ENCODE measurements around the gene AZIN2. TPM values are rescaled to one million over a fixed set of nuclear protein-coding genes. Genes with fewer than 3 reads are reported as not detected.

Gene AZIN2
- total and polyA plus RNA-seq, 9 donors, result 3.8 to 6.4 (median 5.5) TPM

- peak; percentile 82 for DNase-seq
- WGBS (ENCODE audit: insufficient coverage), result 17% methylated on average over 21 of the region's 25 CpGs
These were observed 80.2 kb downstream of the AZIN2 start for GRCh38 chr1:33161061-33161681.

GRCh38 chr1:33162141-33162540, 81.2 kb downstream of the AZIN2 start:
- Histone ChIP-seq H3K9me3 (replicated peaks; ENCODE audit: control insufficient read depth, low read depth, low read length) (no peaks in the 10 kb centered on the region), H3K27me3 (ENCODE audit: control insufficient read depth, insufficient read depth, low read length) (no peaks in the 10 kb centered on the region), H3K27ac (ENCODE audit: low read length) (no peak overlapping the region), H3K4me1 (ENCODE audit: control insufficient read depth, insufficient read depth, low read length) (peaks cover 27% of the 10 kb centered on the region), H3K4me3 (ENCODE audit: low read length) (no peak overlapping the region), H3K36me3 (ENCODE audit: control insufficient read depth, insufficient read depth, low read length) (peaks cover 28% of the 10 kb centered on the region)
- 100% methylated on average over 1 of the region's 2 CpGs for WGBS (ENCODE audit: insufficient coverage)
- no peak for DNase-seq

More at GRCh38 chr1:33161061-33161681, 80.2 kb downstream of the AZIN2 start:
- Histone ChIP-seq H3K27me3 (ENCODE audit: control insufficient read depth, insufficient read depth, low read length) (no peaks in the 10 kb centered on the region), H3K4me1 (ENCODE audit: control insufficient read depth, insufficient read depth, low read length) (peaks cover 31% of the 10 kb centered on the region), H3K9me3 (replicated peaks; ENCODE audit: control insufficient read depth, low read depth, low read length) (no peaks in the 10 kb centered on the region), H3K4me3 (ENCODE audit: low read length) (no peak overlapping the region), H3K27ac (ENCODE audit: low read length) (peak overlapping the region; percentile 59), H3K36me3 (ENCODE audit: control insufficient read depth, insufficient read depth, low read length) (peaks cover 29% of the 10 kb centered on the region)

GRCh38 chr1:33163621-33164519, 82.9 kb downstream of the AZIN2 start:
- no peaks in the 10 kb centered on the region for H3K27me3 ChIP-seq (ENCODE audit: control insufficient read depth, insufficient read depth, low read length)
- no peaks in the 10 kb centered on the region for H3K9me3 ChIP-seq (replicated peaks; ENCODE audit: control insufficient read depth, low read depth, low read length)
- DNase-seq, result peak; percentile 42
- H3K36me3 ChIP-seq (ENCODE audit: control insufficient read depth, insufficient read depth, low read length), result peaks cover 20% of the 10 kb centered on the region
- no peak overlapping the region for H3K4me3 ChIP-seq (ENCODE audit: low read length)
- peak overlapping the region; percentile 7 for H3K27ac ChIP-seq (ENCODE audit: low read length)
- WGBS (ENCODE audit: insufficient coverage), result 55% methylated on average over 7 of the region's 14 CpGs
- H3K4me1 ChIP-seq (ENCODE audit: control insufficient read depth, insufficient read depth, low read length), result peaks cover 37% of the 10 kb centered on the region

- 83% methylated on average over 20 of the region's 21 CpGs for WGBS (ENCODE audit: insufficient coverage)
- no peak overlapping the region for H3K4me3 ChIP-seq (ENCODE audit: low read length)
- H3K27me3 ChIP-seq (ENCODE audit: control insufficient read depth, insufficient read depth, low read length), result no peaks in the 10 kb centered on the region
- peaks cover 14% of the 10 kb centered on the region for H3K36me3 ChIP-seq (ENCODE audit: control insufficient read depth, insufficient read depth, low read length)
- no peaks in the 10 kb centered on the region for H3K9me3 ChIP-seq (replicated peaks; ENCODE audit: control insufficient read depth, low read depth, low read length)
- no peak for DNase-seq
- H3K4me1 ChIP-seq (ENCODE audit: control insufficient read depth, insufficient read depth, low read length), result peaks cover 48% of the 10 kb centered on the region
- no peak overlapping the region for H3K27ac ChIP-seq (ENCODE audit: low read length)
These were observed 84.3 kb downstream of the AZIN2 start for GRCh38 chr1:33165209-33165608.

GRCh38 chr1:33165809-33166208, 84.9 kb downstream of the AZIN2 start:
- Histone ChIP-seq H3K27me3 (ENCODE audit: control insufficient read depth, insufficient read depth, low read length) (no peaks in the 10 kb centered on the region), H3K27ac (ENCODE audit: low read length) (no peak overlapping the region), H3K36me3 (ENCODE audit: control insufficient read depth, insufficient read depth, low read length) (peaks cover 14% of the 10 kb centered on the region), H3K9me3 (replicated peaks; ENCODE audit: control insufficient read depth, low read depth, low read length) (no peaks in the 10 kb centered on the region), H3K4me1 (ENCODE audit: control insufficient read depth, insufficient read depth, low read length) (peaks cover 48% of the 10 kb centered on the region), H3K4me3 (ENCODE audit: low read length) (no peak overlapping the region)
- no peak for DNase-seq
- 100% methylated on average over 1 of the region's 6 CpGs for WGBS (ENCODE audit: insufficient coverage)

GRCh38 chr1:33167650-33168447, 86.9 kb downstream of the AZIN2 start:
- Histone ChIP-seq H3K4me1 (ENCODE audit: control insufficient read depth, insufficient read depth, low read length) (peaks cover 46% of the 10 kb centered on the region), H3K27me3 (ENCODE audit: control insufficient read depth, insufficient read depth, low read length) (no peaks in the 10 kb centered on the region)
- 100% methylated on average over 2 of the region's 4 CpGs for WGBS (ENCODE audit: insufficient coverage)

GRCh38 chr1:33168556-33169289, 87.8 kb downstream of the AZIN2 start:
- no peaks in the 10 kb centered on the region for H3K27me3 ChIP-seq (ENCODE audit: control insufficient read depth, insufficient read depth, low read length)
- no peaks in the 10 kb centered on the region for H3K9me3 ChIP-seq (replicated peaks; ENCODE audit: control insufficient read depth, low read depth, low read length)
- H3K4me3 ChIP-seq (ENCODE audit: low read length), result no peak overlapping the region
- peak; percentile 80 for DNase-seq
- peaks cover 14% of the 10 kb centered on the region for H3K36me3 ChIP-seq (ENCODE audit: control insufficient read depth, insufficient read depth, low read length)
- peaks cover 41% of the 10 kb centered on the region for H3K4me1 ChIP-seq (ENCODE audit: control insufficient read depth, insufficient read depth, low read length)
- peak overlapping the region; percentile 64 for H3K27ac ChIP-seq (ENCODE audit: low read length)
- WGBS (ENCODE audit: insufficient coverage), result 56% methylated on average over 4 of the region's 11 CpGs

More at GRCh38 chr1:33167650-33168447, 86.9 kb downstream of the AZIN2 start:
- Histone ChIP-seq H3K36me3 (ENCODE audit: control insufficient read depth, insufficient read depth, low read length) (peaks cover 14% of the 10 kb centered on the region), H3K4me3 (ENCODE audit: low read length) (no peak overlapping the region), H3K27ac (ENCODE audit: low read length) (peak overlapping the region; percentile 38), H3K9me3 (replicated peaks; ENCODE audit: control insufficient read depth, low read depth, low read length) (no peaks in the 10 kb centered on the region)
- DNase-seq, result no peak

GRCh38 chr1:33169290-33170055, 88.5 kb downstream of the AZIN2 start:
- Histone ChIP-seq H3K4me3 (ENCODE audit: low read length) (no peak overlapping the region), H3K27ac (ENCODE audit: low read length) (peak overlapping the region; percentile 64), H3K9me3 (replicated peaks; ENCODE audit: control insufficient read depth, low read depth, low read length) (no peaks in the 10 kb centered on the region), H3K27me3 (ENCODE audit: control insufficient read depth, insufficient read depth, low read length) (no peaks in the 10 kb centered on the region), H3K4me1 (ENCODE audit: control insufficient read depth, insufficient read depth, low read length) (peaks cover 35% of the 10 kb centered on the region), H3K36me3 (ENCODE audit: control insufficient read depth, insufficient read depth, low read length) (peaks cover 10% of the 10 kb centered on the region)
- 36% methylated on average over 8 of the region's 11 CpGs for WGBS (ENCODE audit: insufficient coverage)
- DNase-seq, result peak; percentile 37

Measured in muscle of leg (tissue), 11 donors.